Liver (tissue), 3 donors: ENCODE data around the gene CD79B.

Experiments
- CTCF ChIP-seq: fragments of 150-350 bp; IDR thresholded peaks from 2 replicates; pipeline ENCODE4 v1.5.1; 2017; ENCODE audit warnings: improper control_type of control experiment, low read depth, low read length; ENCODE audit not compliant: missing input control
- MAX ChIP-seq: IDR thresholded peaks from 2 replicates; pipeline ENCODE4 v1.6.1; 2016; ENCODE audit warnings: antibody characterized with exemption
- TAF1 ChIP-seq: conservative IDR thresholded peaks from 2 replicates; pipeline ENCODE4 v1.6.1; 2016; ENCODE audit warnings: antibody characterized with exemption, mild to moderate bottlenecking
- donor health status: healthy.
- donor health status: healthy.

GRCh38 chr17:63919311-63919723 is 12.8 kb downstream of the CD79B start:
- no peak for TF ChIP-seq MAX
- peak; percentile 94 for TF ChIP-seq CTCF
- no peak for TF ChIP-seq TAF1
